ENCODE data around the gene TPD52L2.
A peak's percentile ranks its signal among the peaks of the same experiment; 100 is the strongest.
"Not testable (repeated sequence)": the region's sequence is repeated elsewhere in the genome, so short reads cannot be mapped to it uniquely, and the experiment has no call there.

TPD52L2 gene

DNA sequence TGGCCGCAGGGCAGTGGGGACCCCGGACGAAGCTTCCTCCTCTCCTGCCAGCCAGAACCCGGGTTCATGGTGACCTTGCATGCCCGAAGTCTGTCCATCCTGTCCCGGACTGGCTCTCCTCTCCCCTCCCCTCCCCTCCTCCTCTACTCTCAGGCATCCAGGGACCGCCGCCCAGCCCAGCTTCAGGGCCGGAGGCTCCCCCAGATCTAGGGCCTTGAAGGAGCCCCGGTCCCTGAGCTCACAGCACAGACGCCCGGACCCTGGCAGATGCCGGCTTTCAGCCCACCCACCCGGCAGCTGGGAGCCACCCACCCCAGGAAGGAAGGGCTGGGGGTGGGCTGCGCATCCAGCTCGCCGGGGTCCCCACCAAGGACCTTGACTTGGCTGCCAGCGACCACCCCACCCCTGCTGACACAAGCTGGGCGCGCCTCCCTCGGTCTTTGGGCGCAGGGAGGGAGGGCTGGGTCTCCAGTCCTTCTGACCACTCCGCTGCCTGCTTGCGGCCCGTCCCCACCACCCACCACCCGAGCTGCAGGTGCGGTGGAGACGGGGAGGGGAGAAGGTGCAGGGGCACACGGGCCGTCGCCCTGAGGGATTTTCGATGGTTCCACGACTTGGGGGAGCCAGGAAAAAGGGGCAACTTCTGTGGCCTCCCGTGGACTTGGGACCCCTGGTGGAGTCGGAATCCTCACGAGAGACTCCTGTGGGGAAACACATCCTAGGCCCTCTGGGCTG is 9.5 kb upstream of the TPD52L2 start:
- peak; percentile 49 for DNase-seq (ENCODE audit: low spot score)

DNA sequence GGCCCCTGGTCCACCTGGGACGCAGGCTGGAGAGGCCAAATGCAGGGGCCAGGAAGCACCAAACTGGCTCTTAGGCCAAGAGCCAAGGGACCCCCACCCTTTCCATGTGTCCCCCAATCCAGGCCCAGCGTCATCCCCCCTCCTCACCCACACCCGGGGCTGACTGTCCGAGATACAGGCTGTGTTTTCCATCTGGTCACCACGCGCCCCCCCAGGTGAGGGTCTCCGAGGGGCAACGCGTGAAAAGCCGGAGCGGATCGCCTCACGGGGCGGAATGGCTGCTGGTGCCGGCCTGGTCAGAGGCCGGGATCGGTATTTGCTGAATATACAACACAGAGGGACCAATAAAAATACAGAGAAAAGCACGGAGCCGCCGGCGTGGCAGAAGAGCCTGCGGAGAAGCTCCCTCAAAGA is 9.0 kb upstream of the TPD52L2 start:
- DNase-seq (ENCODE audit: low spot score), result no peak

DNA sequence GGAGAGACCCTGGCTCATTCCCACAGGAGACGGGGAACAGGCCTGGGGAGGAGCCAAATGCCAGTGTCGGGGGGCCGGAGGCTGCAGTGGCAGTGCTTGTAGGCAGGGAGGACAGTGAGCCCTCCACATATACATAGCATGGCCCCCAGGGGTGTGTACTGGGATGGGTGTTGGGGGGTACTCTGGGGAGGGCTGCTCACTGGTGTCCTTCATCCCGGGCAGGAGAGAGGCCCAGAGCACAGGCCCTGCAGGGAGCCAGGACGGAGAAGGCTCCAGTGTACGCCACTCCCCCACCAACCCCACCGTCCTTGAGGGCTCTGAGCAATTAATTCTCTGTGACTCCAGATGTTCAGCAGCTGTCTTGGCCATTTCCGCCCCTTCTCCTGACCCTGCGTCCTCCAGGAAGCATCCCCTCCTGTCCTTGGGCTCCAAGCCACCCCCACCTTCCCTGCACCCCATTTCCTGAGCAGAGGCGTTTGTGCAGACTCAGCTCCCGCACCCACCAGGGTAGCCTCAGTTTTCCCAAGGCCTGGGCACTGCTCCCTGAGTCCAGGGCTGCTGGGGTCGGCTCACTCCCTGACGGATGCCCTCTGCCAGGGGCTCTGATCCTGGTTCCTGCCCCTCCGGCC is 7.2 kb upstream of the TPD52L2 start:
- DNase-seq (ENCODE audit: low spot score), result no peak

DNA sequence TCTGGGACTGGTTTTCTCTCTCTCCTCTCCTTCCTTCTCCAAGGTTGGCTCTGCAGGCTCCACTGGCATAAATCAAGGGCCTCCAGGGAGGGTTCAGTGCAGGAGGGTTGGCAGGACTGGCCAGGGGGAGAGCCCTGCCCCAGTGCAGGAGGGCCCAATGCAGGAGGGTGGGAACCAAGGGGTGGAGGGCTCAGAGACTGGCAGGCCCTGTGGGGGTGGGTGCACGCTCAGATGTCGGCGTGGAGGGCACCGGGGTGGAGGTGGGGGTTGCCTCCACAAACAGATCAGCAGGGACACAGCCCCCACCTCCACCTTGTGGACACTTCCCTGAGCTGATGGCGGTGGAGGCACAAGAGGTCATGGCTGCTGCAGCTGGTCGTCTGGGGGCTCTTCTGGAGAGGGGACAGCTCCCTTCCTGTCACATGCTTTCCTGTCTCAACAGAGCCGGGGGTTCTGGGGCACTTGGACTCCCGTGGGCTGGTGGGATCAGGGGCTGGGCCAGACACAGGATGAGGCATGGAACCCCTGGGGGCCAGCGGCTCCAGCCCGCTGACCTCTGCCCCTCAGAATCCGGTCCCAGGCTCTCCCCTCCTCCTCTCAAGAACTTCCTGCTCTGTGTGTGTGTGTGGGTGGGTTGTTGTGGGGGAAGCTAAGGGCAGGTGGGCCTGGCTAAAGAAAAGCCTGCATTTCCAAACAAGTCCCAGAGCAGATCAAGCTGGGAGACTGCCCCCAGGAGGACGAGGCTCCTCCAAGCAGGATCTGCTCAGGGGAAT is 6.5 kb upstream of the TPD52L2 start:
- peak; percentile 70 for DNase-seq (ENCODE audit: low spot score)

DNA sequence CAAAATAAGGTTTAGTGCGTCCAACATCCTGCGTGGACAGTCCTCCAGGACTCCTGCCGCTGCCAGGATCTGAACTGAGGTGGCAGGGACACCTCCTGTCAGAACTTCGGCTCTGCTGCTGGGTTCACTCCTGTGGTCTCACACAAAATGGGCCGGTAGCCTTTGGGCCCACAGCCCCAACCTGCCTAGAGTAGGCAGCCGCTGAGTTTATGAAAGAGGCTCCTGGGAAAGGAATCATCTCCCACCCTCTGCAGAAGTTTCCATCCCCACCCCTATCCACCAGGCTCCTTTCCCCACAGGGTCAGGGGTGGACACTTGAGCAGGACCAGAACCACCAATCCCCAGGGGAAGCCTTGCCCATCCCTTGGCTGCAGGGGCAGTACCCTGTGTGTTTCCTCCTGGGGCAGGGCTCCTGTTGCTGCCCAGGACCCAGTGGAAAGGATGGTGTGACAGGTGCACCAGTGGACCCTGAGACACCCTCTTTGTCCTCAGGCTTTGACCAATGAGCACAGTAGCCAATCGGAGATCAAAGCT is 5.8 kb upstream of the TPD52L2 start:
- DNase-seq (ENCODE audit: low spot score), result peak; percentile 41

DNA sequence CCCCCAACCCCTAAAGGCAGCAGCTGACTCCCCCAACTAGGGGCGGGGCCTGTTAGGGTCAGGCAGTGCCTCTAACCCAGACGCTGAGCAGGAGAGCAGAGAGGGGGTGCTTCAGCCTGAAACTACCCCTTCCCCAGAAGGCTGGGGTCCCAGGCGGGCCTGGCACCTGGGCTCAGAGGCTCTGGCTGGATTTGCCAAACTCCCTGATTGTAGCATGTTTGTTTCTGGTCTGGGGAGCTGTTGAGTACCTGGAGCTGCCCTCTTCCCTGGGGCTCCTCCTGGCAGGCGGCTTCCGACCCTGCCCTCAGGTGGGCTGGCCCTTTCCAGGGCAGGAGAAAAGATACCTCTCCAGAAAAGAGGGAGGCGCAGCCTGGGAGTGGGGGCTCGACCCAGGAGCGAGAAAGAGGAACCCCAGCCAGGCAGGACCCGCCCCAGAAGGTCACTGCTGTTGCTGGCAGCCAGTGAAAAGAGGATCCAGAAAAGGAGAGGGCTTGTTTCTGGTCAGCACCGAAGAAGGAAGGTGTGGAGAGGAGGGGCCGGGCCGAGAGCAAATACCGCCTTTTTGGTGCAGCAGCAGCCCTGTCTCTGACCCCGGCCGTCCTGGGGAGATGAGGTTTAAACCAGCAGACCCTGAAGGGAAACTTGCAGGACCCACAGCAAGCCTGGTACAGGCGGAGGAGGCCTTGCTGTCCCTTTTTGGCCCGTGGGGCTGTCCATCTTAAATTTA is 4.6 kb upstream of the TPD52L2 start:
- no peak for DNase-seq (ENCODE audit: low spot score)

DNA sequence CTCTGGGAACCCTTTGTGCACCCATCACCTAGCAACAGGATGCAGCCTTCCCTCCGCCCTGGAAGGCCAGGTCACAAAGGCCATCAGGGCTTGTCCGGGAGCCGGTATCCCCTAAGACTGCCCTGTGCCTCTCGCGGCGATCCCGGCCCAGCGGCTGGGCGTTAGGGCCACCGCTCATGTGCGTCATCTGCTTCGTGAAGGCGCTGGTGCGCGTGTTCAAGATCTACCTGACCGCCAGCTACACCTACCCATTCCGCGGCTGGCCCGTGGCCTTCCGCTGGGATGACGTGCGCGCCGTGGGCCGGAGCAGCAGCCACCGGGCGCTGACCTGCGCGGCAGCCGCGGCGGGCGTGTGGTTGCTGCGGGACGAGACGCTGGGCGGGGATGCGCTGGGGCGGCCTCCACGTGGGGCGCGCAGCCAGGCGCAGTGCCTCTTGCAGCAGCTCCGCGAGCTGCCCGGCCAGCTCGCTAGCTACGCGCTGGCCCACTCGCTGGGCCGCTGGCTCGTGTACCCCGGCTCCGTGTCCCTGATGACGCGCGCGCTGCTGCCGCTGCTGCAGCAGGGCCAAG is 3.6 kb upstream of the TPD52L2 start, which contains the start of gene ABHD16B:
Gene ABHD16B (plus strand): TSS at position 134 of the 570 bp plus-strand sequence. CDS start 43 bp downstream, at position 177.
- peak; percentile 20 for DNase-seq (ENCODE audit: low spot score)

DNA sequence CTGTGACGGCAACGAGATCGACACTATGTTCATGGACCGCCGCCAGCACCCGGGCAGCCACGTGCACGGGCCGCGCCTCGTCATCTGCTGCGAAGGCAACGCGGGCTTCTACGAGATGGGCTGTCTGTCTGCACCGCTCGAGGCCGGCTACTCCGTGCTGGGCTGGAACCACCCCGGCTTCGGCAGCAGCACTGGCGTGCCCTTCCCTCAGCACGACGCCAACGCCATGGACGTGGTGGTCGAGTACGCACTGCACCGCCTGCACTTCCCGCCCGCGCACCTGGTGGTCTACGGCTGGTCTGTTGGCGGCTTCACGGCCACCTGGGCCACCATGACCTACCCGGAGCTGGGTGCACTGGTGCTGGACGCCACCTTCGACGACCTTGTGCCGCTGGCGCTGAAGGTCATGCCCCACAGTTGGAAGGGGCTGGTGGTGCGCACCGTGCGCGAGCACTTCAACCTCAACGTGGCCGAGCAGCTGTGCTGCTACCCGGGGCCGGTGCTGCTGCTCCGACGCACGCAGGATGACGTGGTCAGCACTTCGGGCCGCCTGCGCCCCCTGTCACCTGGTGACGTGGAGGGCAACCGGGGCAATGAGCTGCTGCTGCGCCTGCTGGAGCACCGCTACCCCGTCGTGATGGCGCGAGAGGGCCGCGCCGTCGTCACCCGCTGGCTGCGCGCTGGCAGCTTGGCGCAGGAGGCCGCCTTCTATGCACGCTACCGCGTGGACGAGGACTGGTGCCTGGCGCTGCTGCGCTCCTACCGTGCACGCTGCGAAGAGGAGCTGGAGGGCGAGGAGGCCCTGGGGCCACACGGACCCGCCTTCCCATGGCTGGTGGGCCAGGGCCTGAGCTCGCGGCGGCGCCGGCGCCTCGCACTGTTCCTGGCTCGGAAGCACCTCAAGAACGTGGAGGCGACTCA is 2.8 kb upstream of the TPD52L2 start:
- DNase-seq (ENCODE audit: low spot score), result peak; percentile 23

DNA sequence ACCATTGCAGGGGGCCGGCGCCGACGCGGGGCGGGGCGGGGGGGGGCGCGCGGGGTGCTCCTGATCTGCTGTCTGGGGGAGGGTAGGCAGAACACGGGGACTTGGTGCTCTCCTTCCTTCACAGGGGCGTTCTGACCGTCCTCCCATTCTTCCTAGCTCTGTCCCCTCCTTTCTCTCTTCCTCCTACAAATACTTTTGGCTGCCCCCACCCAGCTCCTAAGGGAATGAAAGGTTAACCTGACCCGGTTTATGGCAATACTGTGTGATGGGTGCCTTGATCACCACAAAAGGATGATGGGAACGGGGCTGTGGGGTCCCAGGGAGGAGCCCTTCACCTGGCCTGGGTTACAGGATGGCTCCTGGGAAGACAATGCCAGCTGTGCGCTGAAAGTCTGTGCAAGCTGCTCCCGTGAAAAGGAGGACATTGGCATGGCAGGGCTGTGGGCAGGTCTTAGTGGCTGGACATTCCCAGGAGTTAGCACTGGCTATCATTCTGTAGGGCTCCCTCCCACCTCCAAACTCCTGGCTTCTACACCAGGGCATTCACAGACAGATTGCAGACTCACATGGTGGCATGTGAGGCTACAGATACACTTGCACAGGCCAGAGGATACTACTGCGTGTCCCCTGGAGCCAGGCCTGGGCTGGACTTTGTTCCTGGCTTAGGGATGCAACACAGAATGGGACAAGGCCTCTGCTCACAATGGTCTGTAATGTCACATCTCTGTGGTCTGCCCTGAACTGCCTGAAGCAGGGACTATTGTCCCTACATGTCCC is 1.9 kb upstream of the TPD52L2 start:
- no peak for DNase-seq (ENCODE audit: low spot score)

DNA sequence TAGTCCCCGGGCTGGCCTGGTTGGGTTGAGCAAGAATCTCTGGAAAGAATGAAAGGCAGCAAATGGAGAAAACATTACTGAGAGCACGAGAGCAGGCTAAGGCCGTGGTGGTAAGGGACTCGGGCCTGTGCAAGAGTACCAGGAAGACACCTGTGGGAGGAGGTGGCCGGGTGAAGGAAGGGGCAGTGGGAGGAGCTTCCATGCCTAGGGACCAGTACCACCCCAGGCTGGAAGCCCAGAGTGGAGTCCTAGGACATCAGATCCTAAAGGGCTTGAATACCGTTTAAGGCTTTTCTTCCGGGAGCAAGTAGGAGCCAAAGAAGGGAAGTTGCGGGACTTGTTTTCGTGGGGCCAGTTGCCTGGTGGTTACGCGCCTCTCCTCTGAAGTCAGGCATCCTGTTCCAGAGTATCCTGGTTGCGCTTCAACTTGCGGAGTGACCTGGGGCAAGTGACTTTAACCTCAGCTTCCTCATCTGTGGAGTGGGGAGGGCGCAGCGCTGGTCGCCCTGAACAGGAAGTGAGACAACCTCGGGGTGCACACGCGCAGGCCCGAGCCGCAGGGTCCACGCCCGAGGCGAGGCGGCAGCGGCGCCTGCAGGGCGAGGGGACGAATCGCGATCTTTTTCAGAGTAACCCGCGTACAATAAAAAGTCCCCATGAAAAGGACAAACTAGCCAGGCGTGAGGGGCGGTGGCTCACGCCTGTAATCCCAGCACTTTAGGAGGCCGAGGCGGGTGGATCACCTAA is 1.1 kb upstream of the TPD52L2 start:
- DNase-seq (ENCODE audit: low spot score), result peak; percentile 96

DNA sequence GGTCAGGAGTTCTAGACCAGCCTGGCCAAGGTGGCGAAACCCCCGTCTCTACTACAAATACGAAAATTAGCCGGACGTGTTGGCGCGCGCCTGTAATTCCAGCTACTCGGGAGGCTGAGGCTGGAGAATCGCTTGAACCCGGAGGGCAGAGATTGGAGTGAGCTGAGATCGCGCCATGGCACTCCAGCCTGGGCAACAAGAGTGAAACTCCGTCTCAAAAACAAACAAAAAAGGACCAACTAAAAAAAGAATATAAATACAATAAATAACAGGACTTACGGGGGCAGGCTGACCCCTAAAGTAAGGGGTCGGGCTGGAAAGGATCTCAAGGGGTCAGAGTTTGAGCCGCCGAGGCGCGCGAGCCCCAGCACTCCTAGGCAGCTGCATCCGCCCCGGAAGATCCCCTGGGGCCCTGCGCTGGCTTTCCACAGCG is 509 bp upstream of the TPD52L2 start:
- DNase-seq (ENCODE audit: low spot score), result no peak

DNA sequence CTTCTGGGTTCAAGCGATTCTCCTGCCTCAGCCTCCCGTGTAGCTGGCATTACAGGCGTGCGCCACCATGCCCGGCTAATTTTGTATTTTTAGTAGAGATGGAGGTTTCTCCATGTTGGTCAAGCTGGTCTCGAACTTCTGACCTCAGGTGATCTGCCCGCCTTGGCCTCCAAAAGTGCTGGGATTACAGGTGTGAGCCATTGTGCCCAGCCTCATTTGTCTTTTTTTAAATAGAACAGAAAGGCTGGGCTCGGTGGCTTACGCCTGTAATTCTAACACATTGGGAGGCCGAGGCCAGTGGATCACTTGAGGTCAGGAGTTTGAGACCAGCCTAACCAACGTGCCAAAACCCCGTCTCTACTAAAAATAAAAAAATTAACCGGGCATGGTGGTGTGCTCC is 2.0 kb downstream of the TPD52L2 start:
- not testable (repeated sequence) for DNase-seq (ENCODE audit: low spot score)

DNA sequence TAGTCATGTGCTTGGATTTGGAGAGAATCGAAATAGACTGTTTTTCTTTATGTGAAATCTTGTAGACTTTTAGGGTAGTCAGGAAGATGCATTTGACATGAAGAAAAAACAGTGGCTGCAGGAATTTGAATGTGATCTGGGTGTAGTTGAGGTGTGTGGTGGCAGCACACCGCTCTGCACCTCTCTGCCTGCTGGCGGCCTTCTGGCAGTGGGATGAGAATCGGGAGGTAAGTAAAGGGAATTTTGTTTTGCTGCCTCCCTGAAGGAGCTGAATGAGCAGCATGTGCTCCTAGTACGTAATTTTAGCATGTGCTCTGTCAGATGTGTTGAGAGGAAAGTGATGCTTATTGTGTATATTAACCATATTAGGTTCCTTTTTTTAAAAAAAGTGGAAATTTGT is 3.2 kb downstream of the TPD52L2 start:
- no peak for DNase-seq (ENCODE audit: low spot score)

DNA sequence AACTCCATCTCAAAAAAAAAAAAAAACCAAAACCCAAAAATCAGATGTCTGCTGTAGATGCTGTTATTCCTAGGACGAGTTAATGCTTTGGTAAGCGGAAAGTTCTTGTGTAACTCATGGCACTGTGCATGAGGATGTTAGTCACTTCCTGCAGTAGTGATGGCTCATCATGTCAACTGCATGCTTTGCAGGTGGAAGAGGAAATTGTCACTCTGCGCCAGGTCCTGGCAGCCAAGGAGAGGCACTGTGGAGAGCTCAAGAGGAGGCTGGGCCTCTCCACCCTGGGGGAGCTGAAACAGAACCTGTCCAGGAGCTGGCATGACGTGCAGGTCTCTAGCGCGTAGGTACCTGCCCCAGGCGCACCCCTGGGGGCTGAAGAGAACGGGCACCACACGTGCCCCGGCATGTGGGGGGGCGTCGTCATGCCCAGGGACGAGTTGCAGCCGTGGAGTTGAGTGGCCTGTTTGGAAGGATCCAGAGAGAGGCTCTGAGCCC is 8.5 kb downstream of the TPD52L2 start:
- no peak for DNase-seq (ENCODE audit: low spot score)

DNA sequence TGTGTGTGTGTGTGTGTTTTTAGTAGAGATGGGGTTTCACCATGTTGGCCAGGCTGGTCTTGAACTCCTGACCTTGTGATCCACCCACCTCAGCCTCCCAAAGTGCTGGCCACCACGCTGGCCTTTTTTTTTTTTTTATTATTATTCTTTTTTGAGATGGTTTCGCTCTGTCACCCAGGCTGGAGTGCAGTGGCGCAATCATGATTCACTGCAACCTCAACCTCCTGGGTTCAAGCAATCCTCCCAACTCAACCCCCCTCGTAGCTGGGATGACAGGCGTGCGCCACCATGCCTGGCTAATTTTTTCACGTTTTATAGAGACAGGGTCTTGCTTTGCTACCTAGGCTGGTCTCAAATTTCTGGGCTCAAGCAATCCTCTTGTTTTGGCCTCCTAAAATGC is 9.2 kb downstream of the TPD52L2 start:
- DNase-seq (ENCODE audit: low spot score), result not testable (repeated sequence)

DNA sequence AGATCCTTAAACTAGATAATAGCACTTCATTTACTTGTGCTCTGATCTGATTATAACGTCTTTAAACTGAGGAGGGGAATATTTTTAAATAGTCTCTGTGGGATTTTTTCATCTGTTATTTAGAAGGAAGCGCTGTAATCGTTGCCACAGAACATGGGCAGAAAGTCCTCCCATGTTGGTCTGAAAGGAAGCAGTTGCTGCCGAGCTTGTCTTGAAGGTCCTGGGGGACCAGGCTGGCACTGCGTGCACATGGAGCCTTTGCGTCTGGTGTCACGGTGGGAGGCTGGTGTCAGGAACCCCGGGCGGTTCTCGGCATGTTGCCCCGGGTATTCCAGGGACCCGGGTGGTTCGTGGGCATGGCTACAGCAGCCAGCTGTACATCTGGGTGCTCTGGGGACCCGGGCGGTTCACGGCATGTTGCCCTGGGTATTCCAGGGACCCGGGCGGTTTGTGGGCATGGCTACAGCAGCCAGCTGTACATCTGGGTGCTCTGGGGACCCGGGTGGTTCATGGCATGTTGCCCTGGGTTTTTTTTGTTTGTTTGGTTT is 11.5 kb downstream of the TPD52L2 start:
- no peak for DNase-seq (ENCODE audit: low spot score)

DNA sequence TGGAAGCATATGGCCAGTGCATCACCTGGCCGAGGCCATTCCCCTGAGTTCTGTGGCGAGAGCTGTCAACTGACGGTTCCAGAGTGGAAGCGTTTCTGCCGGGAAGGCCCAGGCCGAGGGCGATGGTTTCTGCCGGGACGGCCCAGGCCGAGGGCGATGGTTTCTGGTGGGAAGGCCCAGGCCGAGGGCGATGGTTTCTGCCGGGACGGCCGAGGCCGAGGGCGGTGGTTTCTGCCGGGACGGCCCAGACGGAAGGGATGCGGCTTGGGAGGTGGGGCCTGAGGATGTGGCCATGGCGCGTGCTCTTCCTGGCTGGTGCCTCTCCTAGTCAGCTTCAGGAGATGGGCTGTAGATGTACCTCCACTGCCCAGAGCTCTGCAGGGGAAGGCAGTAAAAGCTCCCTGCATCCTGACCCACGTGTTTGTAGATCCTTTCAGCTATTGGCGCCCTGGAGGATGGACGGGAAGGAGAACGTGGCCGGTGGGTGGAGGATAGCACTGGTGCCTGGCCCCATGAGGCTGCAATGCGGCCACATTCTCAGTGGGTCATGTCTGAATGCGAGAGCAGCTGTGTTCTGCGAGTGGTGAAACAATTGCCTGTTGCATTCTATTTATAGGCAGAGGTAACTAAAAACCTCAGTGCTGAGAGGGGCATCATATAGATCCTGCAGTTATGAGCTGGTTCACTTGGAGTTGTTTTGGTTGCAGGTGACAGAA is 12.8 kb downstream of the TPD52L2 start:
- no peak for DNase-seq (ENCODE audit: low spot score)

All from HuH-7.5 (cell line).